HG03196 (cell line): Measurements from ENCODE around the gene ACSF3.
A peak's percentile ranks its signal among the peaks of the same experiment; 100 is the strongest.

ENCODE experiments used
- ATAC-seq: cut with Tn5 transposase; IDR thresholded peaks from one replicate; pipeline ENCODE4 v1.9.1; 2021; ENCODE audit not compliant: unreplicated experiment

Gene ACSF3

DNA sequence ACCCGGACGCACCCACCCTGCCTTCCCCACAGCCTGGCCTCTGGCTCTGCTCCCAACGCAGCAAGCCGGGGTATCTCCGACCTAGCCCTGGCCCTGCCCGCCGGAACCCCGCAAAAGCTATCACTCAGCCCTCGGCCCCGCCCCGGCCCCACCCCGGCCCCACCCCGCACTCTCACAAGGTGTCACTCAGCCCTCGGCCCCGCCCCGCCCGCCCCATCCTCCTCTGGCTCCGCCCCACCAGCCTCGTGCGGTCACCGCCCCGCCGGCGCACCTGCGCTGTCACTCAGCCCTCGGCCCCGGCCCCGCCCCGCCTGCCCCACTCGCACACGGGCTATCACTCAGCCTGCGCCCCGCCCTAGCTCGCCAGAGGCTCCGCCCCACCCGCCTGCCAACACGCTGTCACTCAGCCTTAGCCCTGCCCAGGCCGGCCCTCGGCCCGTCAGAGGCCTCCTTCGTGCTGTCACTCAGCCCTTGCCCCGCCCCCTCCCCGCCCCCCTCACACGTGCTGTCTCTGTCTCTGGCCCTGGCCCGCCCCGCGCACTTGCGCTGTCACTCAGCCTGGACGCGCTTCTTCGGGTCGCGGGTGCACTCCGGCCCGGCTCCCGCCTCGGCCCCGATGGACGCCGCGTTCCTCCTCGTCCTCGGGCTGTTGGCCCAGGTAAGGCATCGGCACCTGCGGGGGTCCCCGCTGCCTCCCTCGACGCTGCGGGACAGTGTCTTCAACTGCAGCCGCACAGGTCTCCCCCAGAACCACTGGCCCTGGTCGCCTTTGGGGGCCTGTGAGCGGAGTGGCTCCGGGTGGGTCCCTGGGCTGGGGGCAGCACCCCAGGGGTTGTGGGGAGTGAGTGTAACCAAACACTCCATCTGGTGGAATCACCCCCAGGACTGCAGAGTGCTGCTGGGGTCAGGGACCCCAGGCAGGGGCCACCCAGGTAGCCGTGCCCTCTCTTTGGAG is 77.8 kb downstream of the ACSF3 start, which contains the start of gene CDH15:
Gene CDH15 (plus strand): TSS at position 533 of the 955 bp plus-strand sequence. CDS start 84 bp downstream, at position 617.
- peak; percentile 69 for ATAC-seq

- no peak for ATAC-seq
Measured at GRCh38 chr16:89172171-89172527, 78.5 kb downstream of the ACSF3 start.

- no peak for ATAC-seq
Measured at GRCh38 chr16:89172528-89173173, 79.0 kb downstream of the ACSF3 start.

- no peak for ATAC-seq
Measured at GRCh38 chr16:89173174-89173921, 79.7 kb downstream of the ACSF3 start.

- no peak for ATAC-seq
Measured at GRCh38 chr16:89174055-89174827, 80.6 kb downstream of the ACSF3 start.

DNA sequence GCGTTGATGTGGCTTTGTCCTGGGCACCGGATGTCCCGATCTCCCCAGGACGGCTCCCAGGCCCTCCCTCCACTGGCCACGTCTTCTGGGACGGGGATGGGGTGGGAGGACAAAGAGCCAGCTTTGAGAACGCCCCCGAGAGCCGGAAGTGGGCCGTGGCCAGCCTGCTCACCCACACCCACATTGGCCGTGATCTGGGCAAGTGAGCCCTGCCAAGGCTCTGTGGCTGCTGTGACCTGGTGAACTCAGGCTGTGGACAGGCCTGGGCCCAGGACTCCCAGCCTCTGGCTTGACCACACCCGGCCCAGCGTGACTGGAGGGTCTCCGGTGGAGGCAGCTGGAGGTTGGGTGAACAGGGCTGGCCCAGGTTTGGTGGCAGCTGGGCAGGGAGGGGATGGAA is 81.2 kb downstream of the ACSF3 start:
- ATAC-seq: no peak

- ATAC-seq: no peak
Measured at GRCh38 chr16:89175280-89176146, 81.9 kb downstream of the ACSF3 start.

DNA sequence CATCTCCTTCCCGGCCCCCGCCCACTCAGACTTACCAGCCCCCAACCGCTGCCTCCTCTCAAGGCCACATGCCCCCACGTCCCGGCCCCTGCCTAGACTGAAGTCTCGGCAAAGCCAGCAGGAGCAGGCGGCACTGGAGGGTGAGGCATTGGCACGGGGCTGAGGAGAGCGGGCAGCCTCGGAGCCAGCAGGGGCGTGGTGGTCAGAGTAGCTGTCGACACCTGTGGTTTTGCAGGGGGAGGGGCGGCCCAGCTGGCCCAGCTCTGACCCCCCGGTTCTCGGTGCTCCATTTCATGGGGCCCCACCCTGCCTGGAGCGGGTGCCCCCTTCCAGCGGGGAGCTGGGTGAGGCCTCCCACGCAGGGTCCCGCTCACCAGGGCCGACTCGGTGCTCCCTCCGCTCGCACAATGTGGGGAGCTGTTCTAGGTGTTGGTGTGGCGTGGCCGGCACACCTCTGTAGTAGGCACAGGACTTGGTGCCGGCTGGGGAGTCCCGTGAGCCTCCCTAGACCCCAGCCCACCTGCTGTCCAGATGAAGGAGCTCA is 82.6 kb downstream of the ACSF3 start:
- no peak for ATAC-seq

- no peak for ATAC-seq
Measured at GRCh38 chr16:89176717-89177116, 83.1 kb downstream of the ACSF3 start.

DNA sequence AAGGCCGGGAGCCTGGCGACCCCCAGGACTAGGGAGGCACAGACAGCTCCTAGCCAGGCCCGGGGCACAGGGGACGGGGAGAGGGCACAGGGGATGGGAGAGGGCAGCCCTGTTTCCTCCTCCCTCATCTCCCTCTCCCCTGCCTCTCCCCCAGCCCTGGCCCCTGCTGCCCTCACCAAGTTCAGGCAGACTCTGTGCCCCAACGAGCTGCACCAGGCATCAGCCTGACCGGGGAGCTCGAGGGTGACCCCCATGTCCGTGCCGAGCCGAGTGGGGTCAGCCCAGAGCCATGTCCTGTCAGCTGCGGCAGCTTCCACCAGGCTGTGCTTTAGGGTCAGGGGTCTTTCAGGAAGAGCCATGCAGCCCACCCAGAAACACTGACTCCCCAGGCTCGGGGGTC is 83.8 kb downstream of the ACSF3 start:
- ATAC-seq: no peak

GRCh38 chr16:89178453-89179147 is 84.9 kb downstream of the ACSF3 start:
- no peak for ATAC-seq

DNA sequence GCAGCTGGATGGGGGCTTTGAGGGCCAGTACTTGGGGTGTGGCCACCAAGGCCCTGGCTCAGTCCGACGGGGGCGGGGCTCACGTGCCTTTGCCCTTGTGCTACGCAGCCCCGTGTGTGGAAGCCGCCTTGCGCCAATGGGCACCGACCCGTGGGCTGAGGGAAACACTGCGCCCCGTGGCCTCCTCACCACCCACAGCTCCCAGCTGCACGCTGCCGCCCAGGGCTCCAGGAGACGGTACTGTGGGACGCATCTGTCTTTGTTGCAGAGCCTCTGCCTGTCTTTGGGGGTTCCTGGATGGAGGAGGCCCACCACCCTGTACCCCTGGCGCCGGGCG is 85.5 kb downstream of the ACSF3 start:
- no peak for ATAC-seq

DNA sequence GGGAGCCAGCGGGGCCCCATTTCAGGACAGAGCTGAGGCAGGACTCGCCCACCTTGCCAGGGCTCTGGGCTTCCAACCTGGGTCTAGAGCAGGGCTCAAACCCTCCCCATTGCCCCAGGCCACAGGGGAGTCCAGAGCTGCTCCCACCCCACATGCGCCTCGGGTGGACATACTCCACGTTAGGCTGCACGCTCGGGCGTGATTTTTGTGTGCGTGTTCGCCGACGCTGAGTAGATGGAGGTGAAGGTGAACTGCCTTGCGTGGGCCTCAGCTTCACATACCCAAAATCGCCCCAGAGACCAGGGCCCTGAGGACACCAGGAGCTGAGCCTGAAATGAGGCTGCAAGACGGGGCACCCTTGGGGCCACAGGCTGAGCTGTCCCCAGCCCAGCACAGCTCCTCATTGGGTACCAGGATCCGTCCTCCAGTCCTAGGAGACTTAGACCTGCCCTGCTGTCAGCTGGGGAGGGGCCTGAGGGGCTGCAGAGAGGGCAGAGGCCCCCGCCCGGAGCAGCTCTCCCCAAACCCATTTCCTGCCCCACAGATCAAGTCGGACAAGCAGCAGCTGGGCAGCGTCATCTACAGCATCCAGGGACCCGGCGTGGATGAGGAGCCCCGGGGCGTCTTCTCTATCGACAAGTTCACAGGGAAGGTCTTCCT is 86.1 kb downstream of the ACSF3 start:
- ATAC-seq: no peak

- ATAC-seq: no peak
Measured at GRCh38 chr16:89183463-89183862, 89.8 kb downstream of the ACSF3 start.

DNA sequence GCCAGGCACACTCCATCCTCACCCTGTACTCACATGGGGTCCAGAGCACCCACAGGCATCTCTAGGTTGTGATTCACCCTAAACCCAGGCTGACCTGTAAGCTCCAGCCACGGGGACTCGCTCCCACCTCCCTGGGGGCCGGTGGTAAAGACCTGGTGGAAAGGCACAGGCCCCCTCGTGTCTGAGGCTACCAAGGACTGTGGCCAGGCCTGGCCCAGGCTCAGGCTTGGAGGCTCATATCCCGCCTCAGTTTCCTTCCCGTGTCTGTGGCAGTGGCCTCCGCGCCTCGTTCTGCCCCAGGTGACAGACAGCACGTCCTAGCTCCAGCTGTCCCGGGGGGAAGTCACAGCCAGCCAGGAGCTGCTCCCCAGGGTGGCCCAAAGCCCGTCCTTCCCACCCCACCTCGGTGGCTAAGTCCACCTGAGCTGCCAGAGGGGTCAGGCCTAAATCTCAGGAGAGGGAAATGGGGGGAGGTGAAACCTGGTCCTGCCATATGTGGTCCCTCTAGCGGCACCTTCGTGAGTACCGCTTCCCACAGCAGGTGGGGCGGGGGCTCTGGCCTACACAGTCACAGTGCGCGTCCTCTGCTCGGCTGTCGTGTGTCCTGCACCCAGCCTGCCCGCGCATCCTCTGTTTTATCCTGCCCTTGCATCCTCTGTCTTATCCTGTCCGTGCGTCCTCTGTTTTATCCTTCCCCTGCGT is 90.5 kb downstream of the ACSF3 start:
- no peak for ATAC-seq

DNA sequence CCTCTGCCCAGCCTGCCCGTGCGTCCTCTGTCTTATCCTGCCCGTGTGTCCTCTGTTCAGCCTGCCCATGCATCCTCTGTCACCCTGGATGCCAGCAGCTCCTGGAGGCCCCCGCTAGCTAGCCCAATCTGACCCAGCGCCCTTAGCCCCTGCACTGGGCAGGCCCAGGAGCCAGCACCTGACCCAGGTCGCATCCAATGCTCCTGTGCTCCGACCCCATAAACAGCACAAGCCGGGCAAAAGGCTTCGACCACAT is 91.0 kb downstream of the ACSF3 start:
- ATAC-seq: no peak

DNA sequence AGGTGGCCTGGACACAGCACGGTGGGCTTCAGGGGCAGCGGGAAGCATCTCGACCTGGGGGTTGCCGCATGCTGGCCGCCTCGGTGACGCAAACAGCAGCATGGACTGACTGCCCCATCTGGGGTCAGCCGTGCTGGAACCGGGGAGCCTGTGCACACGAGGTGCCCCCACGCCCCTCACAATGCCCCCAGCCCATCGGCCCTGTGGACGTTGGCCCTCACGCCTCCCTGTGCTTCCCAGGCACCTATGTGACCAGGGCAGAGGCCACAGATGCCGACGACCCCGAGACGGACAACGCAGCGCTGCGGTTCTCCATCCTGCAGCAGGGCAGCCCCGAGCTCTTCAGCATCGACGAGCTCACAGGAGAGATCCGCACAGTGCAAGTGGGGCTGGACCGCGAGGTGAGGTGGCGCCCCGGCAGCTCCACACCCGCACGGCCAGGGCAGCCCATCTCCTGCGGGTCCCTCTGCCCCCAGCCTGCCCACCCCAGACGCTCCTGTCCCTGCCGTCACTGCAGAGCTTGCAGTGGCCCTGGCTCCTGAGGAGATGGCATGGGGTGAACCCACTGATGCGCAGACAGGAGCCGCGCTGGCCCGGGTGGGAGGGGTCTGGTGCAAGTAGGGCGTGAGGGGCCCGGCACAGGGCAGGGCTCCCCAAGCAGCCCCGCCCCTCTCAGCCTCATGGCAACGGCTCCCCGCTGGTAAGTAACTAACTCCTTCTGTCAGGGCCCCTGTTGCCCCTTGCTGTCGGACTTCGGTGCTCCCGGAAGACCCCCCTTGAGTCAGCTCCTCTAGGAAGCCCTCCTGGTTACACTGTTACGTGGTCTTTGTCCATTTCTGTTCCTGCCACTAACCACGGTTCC is 91.5 kb downstream of the ACSF3 start:
- ATAC-seq: no peak
